CD4-positive, alpha-beta memory T cell (primary cell): ENCODE results near the gene MYT1. TPM values are rescaled to one million over a fixed set of nuclear protein-coding genes. Genes with fewer than 3 reads are reported as not detected.

ENCODE experiments used
- CTCF ChIA-PET: fragments of 350-600 bp; sonication (Branson Sonifier 250); formaldehyde crosslinking; loops from one replicate; lab custom pipeline; 2021; ENCODE audit warnings: inconsistent platforms; ENCODE audit not compliant: partially characterized antibody; lab: Charles Lee
- POLR2A ChIA-PET: fragments of 350-600 bp; sonication (Branson Sonifier 250); formaldehyde crosslinking; loops from one replicate; lab custom pipeline; 2021; ENCODE audit not compliant: partially characterized antibody; lab: Charles Lee
- DNase-seq, 5 donors: peaks; one replicate each; pipeline versions ENCODE4 v3.0.0 to v3.0.0-alpha.2; 2020 to 2022; ENCODE audit warnings: mixed read lengths in 1 of 5
- H3K27ac ChIP-seq: one replicate; pipeline ENCODE4 v1.7.0; 2013; ENCODE audit warnings: low read depth, low read length
- H3K27me3 ChIP-seq: 2 replicates; pipeline ENCODE4 v1.7.0; 2013; ENCODE audit warnings: mild to moderate bottlenecking, low read length, moderate library complexity; ENCODE audit not compliant: insufficient read depth
- H3K36me3 ChIP-seq: 2 replicates; pipeline ENCODE4 v1.7.0; 2013; ENCODE audit warnings: mild to moderate bottlenecking, low read length, moderate library complexity; ENCODE audit not compliant: insufficient read depth
- H3K4me1 ChIP-seq: 2 replicates; pipeline ENCODE4 v1.7.0; 2013; ENCODE audit warnings: mild to moderate bottlenecking, low read length, moderate library complexity; ENCODE audit not compliant: insufficient read depth
- H3K4me3 ChIP-seq, 2 donors: one replicate each; pipeline ENCODE4 v1.7.0; 2013; ENCODE audit warnings: low read length in 2 of 2, mild to moderate bottlenecking in 1 of 2
- H3K9me3 ChIP-seq, 2 donors: one replicate each; pipeline ENCODE4 v1.7.0; 2013; ENCODE audit warnings: low read length in 2 of 2, control low read depth in 1 of 2; ENCODE audit not compliant: control insufficient read depth in 1 of 2
- H3K27ac Mint-ChIP-seq, 7 donors: one replicate each; pipeline ENCODE4 v1.8.0; 2020 to 2021; ENCODE audit warnings: mixed read lengths in 7 of 7, mild to moderate bottlenecking in 6 of 7, inconsistent platforms in 3 of 7, moderate library complexity in 3 of 7
- H3K27me3 Mint-ChIP-seq, 2 donors: one replicate each; pipeline ENCODE4 v1.8.0; 2020 to 2021; ENCODE audit warnings: mixed read lengths in 2 of 2
- H3K36me3 Mint-ChIP-seq, 2 donors: one replicate each; pipeline ENCODE4 v1.8.0; 2020 to 2021; ENCODE audit warnings: mixed read lengths in 2 of 2, inconsistent platforms in 1 of 2, mild to moderate bottlenecking in 1 of 2
- H3K4me1 Mint-ChIP-seq, 4 donors: one replicate each; pipeline ENCODE4 v1.8.0; 2020 to 2021; ENCODE audit warnings: mixed read lengths in 4 of 4, mild to moderate bottlenecking in 1 of 4
- H3K4me3 Mint-ChIP-seq, 8 donors: one replicate each; pipeline ENCODE4 v1.8.0; 2020 to 2021; ENCODE audit warnings: mixed read lengths in 8 of 8, mild to moderate bottlenecking in 7 of 8, moderate library complexity in 6 of 8, inconsistent platforms in 3 of 8
- H3K9me3 Mint-ChIP-seq, 8 donors: one replicate each; pipeline ENCODE4 v1.8.0; 2020 to 2021; ENCODE audit warnings: mixed read lengths in 8 of 8, mild to moderate bottlenecking in 5 of 8, inconsistent platforms in 3 of 8, moderate library complexity in 1 of 8
- intact Hi-C: fragments of 100-400 bp; cut with micrococcal nuclease; formaldehyde crosslinking; loops from one replicate; pipeline ENCODE4 v1.15.1; 2023
- polyA plus RNA-seq, 2 donors: library from polyadenylated mRNA; unstranded; fragments of 300-500 nt; fragmentation: Illumina TruSeq; gene quantifications; one replicate each; pipeline ENCODE4 v1.2.3, GENCODE V29; 2021
- total RNA-seq, 2 experiments: library from RNA; stranded (reverse); gene quantifications; one replicate each; pipeline ENCODE4 v1.2.3, GENCODE V29; 2021

Gene MYT1
- total and polyA plus RNA-seq, 4 experiments from 2014 or later: not detected

GRCh38 chr20:64160118-64160517 is 4.1 kb upstream of the MYT1 start:
- H3K27ac Mint-ChIP-seq: no peak overlapping the region
- no peak overlapping the region for H3K4me3 ChIP-seq
- no peaks in the 10 kb centered on the region for H3K36me3 ChIP-seq
- no peak overlapping the region for H3K4me3 Mint-ChIP-seq
- no peaks in the 10 kb centered on the region for H3K9me3 ChIP-seq
- peaks cover 17% of the 10 kb centered on the region for H3K27me3 ChIP-seq
- ChIA-PET POLR2A (no interaction called here), CTCF (no interaction called here)
- H3K27me3 Mint-ChIP-seq: peaks cover 40 to 49% of the 10 kb centered on the region in 2 donors
- no peaks in the 10 kb centered on the region for H3K4me1 ChIP-seq
- DNase-seq: no peak
- peaks cover 0 to 4% of the 10 kb centered on the region in 2 donors for H3K36me3 Mint-ChIP-seq
- peaks cover 0 to 4% (median 0%) of the 10 kb centered on the region in 4 donors for H3K4me1 Mint-ChIP-seq
- intact Hi-C loops: no loop called here
- no peak overlapping the region for H3K27ac ChIP-seq
- peaks cover 0 to 4% (median 0%) of the 10 kb centered on the region in 8 donors for H3K9me3 Mint-ChIP-seq

- peaks cover 0 to 4% (median 0%) of the 10 kb centered on the region in 4 donors for H3K4me1 Mint-ChIP-seq
- ChIA-PET POLR2A (no interaction called here), CTCF (no interaction called here)
- peaks cover 45 to 54% of the 10 kb centered on the region in 2 donors for H3K27me3 Mint-ChIP-seq
- Histone ChIP-seq H3K36me3 (no peaks in the 10 kb centered on the region), H3K4me3 (no peak overlapping the region), H3K9me3 (no peaks in the 10 kb centered on the region), H3K27ac (no peak overlapping the region), H3K4me1 (no peaks in the 10 kb centered on the region), H3K27me3 (peaks cover 17% of the 10 kb centered on the region)
- intact Hi-C loops: no loop called here
- no peak overlapping the region for H3K27ac Mint-ChIP-seq
- no peak overlapping the region for H3K4me3 Mint-ChIP-seq
- peaks cover 0 to 4% (median 0%) of the 10 kb centered on the region in 8 donors for H3K9me3 Mint-ChIP-seq
- DNase-seq: no peak
- peaks cover 0 to 4% of the 10 kb centered on the region in 2 donors for H3K36me3 Mint-ChIP-seq
Measured at GRCh38 chr20:64160526-64161355, 3.5 kb upstream of the MYT1 start.

GRCh38 chr20:64161356-64162238 is 2.7 kb upstream of the MYT1 start:
- H3K4me1 ChIP-seq: no peaks in the 10 kb centered on the region
- H3K27ac ChIP-seq: no peak overlapping the region
- no peaks in the 10 kb centered on the region for H3K9me3 ChIP-seq
- peaks cover 17% of the 10 kb centered on the region for H3K27me3 ChIP-seq
- ChIA-PET POLR2A (no interaction called here), CTCF (no interaction called here)
- Mint-ChIP-seq H3K4me1 (peaks cover 0 to 4% (median 0%) of the 10 kb centered on the region in 4 donors), H3K27ac (peak overlapping the region in 1 of 7 donors; percentile 36), H3K27me3 (peaks cover 45 to 54% of the 10 kb centered on the region in 2 donors), H3K36me3 (peaks cover 0 to 4% of the 10 kb centered on the region in 2 donors), H3K4me3 (no peak overlapping the region), H3K9me3 (peaks cover 0 to 4% (median 0%) of the 10 kb centered on the region in 8 donors)
- intact Hi-C loops: no loop called here
- H3K36me3 ChIP-seq: no peaks in the 10 kb centered on the region
- peak in 4 of 5 donors; percentile 12 to 29 (median 24) for DNase-seq
- H3K4me3 ChIP-seq: no peak overlapping the region

GRCh38 chr20:64162239-64162910 is 1.9 kb upstream of the MYT1 start:
- ChIA-PET POLR2A (no interaction called here), CTCF (no interaction called here)
- peaks cover 17% of the 10 kb centered on the region for H3K27me3 ChIP-seq
- Mint-ChIP-seq H3K27me3 (peaks cover 45 to 58% of the 10 kb centered on the region in 2 donors), H3K36me3 (peaks cover 0 to 4% of the 10 kb centered on the region in 2 donors), H3K4me1 (peaks cover 0 to 4% (median 0%) of the 10 kb centered on the region in 4 donors), H3K27ac (no peak overlapping the region), H3K9me3 (peaks cover 0 to 4% (median 0%) of the 10 kb centered on the region in 8 donors), H3K4me3 (no peak overlapping the region)
- intact Hi-C loops: no loop called here
- H3K4me1 ChIP-seq: no peaks in the 10 kb centered on the region
- no peaks in the 10 kb centered on the region for H3K9me3 ChIP-seq
- H3K27ac ChIP-seq: no peak overlapping the region
- no peak overlapping the region for H3K4me3 ChIP-seq
- no peak for DNase-seq
- H3K36me3 ChIP-seq: no peaks in the 10 kb centered on the region

- DNase-seq: no peak
- intact Hi-C loops: no loop called here
- Histone ChIP-seq H3K4me1 (no peaks in the 10 kb centered on the region), H3K27me3 (peaks cover 17% of the 10 kb centered on the region), H3K4me3 (no peak overlapping the region), H3K36me3 (no peaks in the 10 kb centered on the region), H3K27ac (no peak overlapping the region), H3K9me3 (no peaks in the 10 kb centered on the region)
- H3K27ac Mint-ChIP-seq: no peak overlapping the region
- ChIA-PET CTCF (no interaction called here), POLR2A (no interaction called here)
- peaks cover 0 to 4% (median 0%) of the 10 kb centered on the region in 4 donors for H3K4me1 Mint-ChIP-seq
- peaks cover 0 to 4% (median 0%) of the 10 kb centered on the region in 8 donors for H3K9me3 Mint-ChIP-seq
- H3K36me3 Mint-ChIP-seq: peaks cover 0 to 4% of the 10 kb centered on the region in 2 donors
- peaks cover 50 to 59% of the 10 kb centered on the region in 2 donors for H3K27me3 Mint-ChIP-seq
- no peak overlapping the region for H3K4me3 Mint-ChIP-seq
Measured at GRCh38 chr20:64163776-64164122, 503 bp upstream of the MYT1 start.

GRCh38 chr20:64165866-64166600 is 1.8 kb downstream of the MYT1 start:
- Histone ChIP-seq H3K4me3 (no peak overlapping the region), H3K27ac (no peak overlapping the region), H3K4me1 (no peaks in the 10 kb centered on the region), H3K36me3 (no peaks in the 10 kb centered on the region), H3K27me3 (peaks cover 17% of the 10 kb centered on the region), H3K9me3 (no peaks in the 10 kb centered on the region)
- Mint-ChIP-seq H3K9me3 (peaks cover 0 to 4% (median 0%) of the 10 kb centered on the region in 8 donors), H3K27ac (no peak overlapping the region), H3K27me3 (peaks cover 48 to 50% of the 10 kb centered on the region in 2 donors), H3K4me3 (no peak overlapping the region), H3K36me3 (peaks cover 0 to 4% of the 10 kb centered on the region in 2 donors), H3K4me1 (peaks cover 0 to 4% (median 0%) of the 10 kb centered on the region in 4 donors)
- POLR2A ChIA-PET: interaction anchor here (1.3 kb wide), 1 partner anchor 90 kb away, joined by 3 read pairs; no protein-coding TSS in a partner anchor
- intact Hi-C loops: no loop called here
- DNase-seq: no peak
- CTCF ChIA-PET: no interaction called here
